SK-N-SH (cell line): ENCODE results near the gene SRA1. TPM values are rescaled to one million over a fixed set of nuclear protein-coding genes. Genes with fewer than 3 reads are reported as not detected.

ENCODE experiments used
- CTCF ChIA-PET: fragments of 300-600, 350-600 bp; formaldehyde crosslinking; extraction: SDS; loops from one replicate; lab custom pipeline; 2021; lab: Yijun Ruan, JAX
- POLR2A ChIA-PET: fragments of 350-600 bp; sonication (Branson Sonifier 250); formaldehyde crosslinking; extraction: SDS; loops from one replicate; lab custom pipeline; 2020; ENCODE audit warnings: antibody characterized with exemption, inconsistent platforms; lab: Yijun Ruan, JAX
- DNase-seq: peaks from one replicate; pipeline ENCODE4 v3.0.0; 2012
- H2AFZ ChIP-seq: fragments of 200-600 bp; sonication (generic); 2 replicates; pipeline ENCODE4 v1.8.1; 2016; ENCODE audit warnings: antibody characterized with exemption, mild to moderate bottlenecking, low read depth
- H3F3A ChIP-seq: fragments of 200-600 bp; sonication (generic); replicated peaks from 2 replicates; pipeline ENCODE3; 2016; ENCODE audit warnings: antibody characterized with exemption, mild to moderate bottlenecking; ENCODE audit not compliant: insufficient read depth
- H3K27ac ChIP-seq, 2 experiments: fragments of 200-500 bp in 1 of 2; fragments of 200-600 bp in 1 of 2; sonication (Bioruptor generic) in 1 of 2; sonication (generic), shearing (Covaris generic) in 1 of 2; 2 replicates each; pipeline versions ENCODE4 v1.5.1 to v1.6.1; 2014 to 2016; ENCODE audit warnings: low read depth in 2 of 2, inconsistent platforms in 1 of 2, low read length in 1 of 2, mild to moderate bottlenecking in 1 of 2, mixed read lengths in 1 of 2
- H3K27me3 ChIP-seq: fragments of 200-600 bp; sonication (generic), shearing (Covaris generic); 2 replicates; pipeline ENCODE4 v1.6.1; 2016; ENCODE audit warnings: mixed run types; ENCODE audit not compliant: insufficient read depth
- H3K36me3 ChIP-seq, 2 experiments: fragments of 200-500 bp in 1 of 2; fragments of 200-600 bp in 1 of 2; sonication (Bioruptor generic) in 1 of 2; sonication (generic) in 1 of 2; replicated peaks in 1 of 2; 2 replicates each; pipeline versions ENCODE3 to v1.5.1; 2014 to 2016; ENCODE audit warnings: low read length in 1 of 2, mild to moderate bottlenecking in 1 of 2; ENCODE audit not compliant: insufficient read depth in 2 of 2, control insufficient read depth in 1 of 2
- H3K4me1 ChIP-seq, 2 experiments: fragments of 200-500 bp in 1 of 2; fragments of 200-600 bp in 1 of 2; sonication (Bioruptor generic) in 1 of 2; sonication (generic), shearing (Covaris generic) in 1 of 2; 2 replicates each; pipeline versions ENCODE4 v1.5.1 to v1.6.1; 2014 to 2016; ENCODE audit warnings: low read depth in 1 of 2, low read length in 1 of 2, mixed run types in 1 of 2; ENCODE audit not compliant: insufficient read depth in 2 of 2, control insufficient read depth in 1 of 2
- H3K4me2 ChIP-seq: fragments of 200-600 bp; sonication (generic), shearing (Covaris generic); 2 replicates; pipeline ENCODE4 v1.6.1; 2017; ENCODE audit warnings: mixed run types
- H3K4me3 ChIP-seq, 2 experiments: fragments of 200-500 bp in 1 of 2; fragments of 200-600 bp in 1 of 2; sonication (Bioruptor generic) in 1 of 2; sonication (generic), shearing (Covaris generic) in 1 of 2; 2 replicates each; pipeline versions ENCODE4 v1.5.1 to v1.8.1; 2014 to 2016; ENCODE audit warnings: low read depth in 2 of 2, inconsistent platforms in 1 of 2, low read length in 1 of 2, mild to moderate bottlenecking in 1 of 2, mixed read lengths in 1 of 2, moderate library complexity in 1 of 2
- H3K79me2 ChIP-seq: fragments of 200-600 bp; sonication (generic); 2 replicates; pipeline ENCODE4 v1.8.1; 2017; ENCODE audit warnings: mild to moderate bottlenecking; ENCODE audit not compliant: insufficient read depth
- H3K9ac ChIP-seq: fragments of 200-600 bp; sonication (generic); 2 replicates; pipeline ENCODE4 v1.6.1; 2017; ENCODE audit warnings: mixed run types
- H3K9me2 ChIP-seq: fragments of 200-600 bp; sonication (generic); 2 replicates; pipeline ENCODE4 v1.6.1; 2017; ENCODE audit warnings: mixed run types
- H3K9me3 ChIP-seq: fragments of 200-600 bp; sonication (generic); 2 replicates; pipeline ENCODE4 v1.6.1; 2017; ENCODE audit warnings: mixed run types, mild to moderate bottlenecking, moderate library complexity
- H4K20me1 ChIP-seq: fragments of 200-600 bp; sonication (generic); 2 replicates; pipeline ENCODE4 v1.6.1; 2017; ENCODE audit warnings: mild to moderate bottlenecking, mixed run types; ENCODE audit not compliant: insufficient read depth
- CHD2 ChIP-seq: fragments of 150-350 bp; IDR thresholded peaks from 2 replicates; pipeline ENCODE4 v1.6.1; 2018; ENCODE audit warnings: low read length; ENCODE audit not compliant: partially characterized antibody
- EP300 ChIP-seq, 2 experiments: IDR thresholded peaks; 2 replicates each; pipeline versions ENCODE4 v1.4.0 to v1.6.1; 2012; ENCODE audit warnings: borderline replicate concordance in 1 of 2, low read depth in 1 of 2, low read length in 1 of 2
- FOXJ3 ChIP-seq: sonication (generic); formaldehyde crosslinking; IDR thresholded peaks from 2 replicates; pipeline ENCODE4 v1.5.1; 2020; ENCODE audit warnings: mild to moderate bottlenecking, missing genetic modification reagents
- GABPA ChIP-seq: IDR thresholded peaks from 2 replicates; pipeline ENCODE4 v1.4.0; 2012; ENCODE audit warnings: low read depth, mild to moderate bottlenecking
- GATA2 ChIP-seq: sonication (generic); formaldehyde crosslinking; IDR thresholded peaks from 2 replicates; pipeline ENCODE4 v1.5.0; 2020; ENCODE audit warnings: mild to moderate bottlenecking, missing genetic modification reagents
- MEF2A ChIP-seq: IDR thresholded peaks from 2 replicates; pipeline ENCODE4 v1.4.0; 2012; ENCODE audit warnings: low read depth, borderline replicate concordance
- MXI1 ChIP-seq: IDR thresholded peaks from 2 replicates; pipeline ENCODE4 v1.6.1; 2012; ENCODE audit warnings: mild to moderate bottlenecking, low read depth, low read length, improper control_type of control experiment
- NFIC ChIP-seq: IDR thresholded peaks from 2 replicates; pipeline ENCODE4 v1.4.0; 2012; ENCODE audit warnings: borderline replicate concordance
- POLR2AphosphoS5 ChIP-seq: IDR thresholded peaks from 2 replicates; pipeline ENCODE4 v1.6.1; 2012; ENCODE audit warnings: low read depth, low read length
- RCOR1 ChIP-seq: fragments of 150-350 bp; IDR thresholded peaks from 2 replicates; pipeline ENCODE4 v1.6.1; 2017; ENCODE audit warnings: antibody characterized with exemption, low read length
- RXRA ChIP-seq: IDR thresholded peaks from 2 replicates; pipeline ENCODE4 v1.4.0; 2012; ENCODE audit warnings: low read depth, mild to moderate bottlenecking, borderline replicate concordance
- TCF12 ChIP-seq: IDR thresholded peaks from 2 replicates; pipeline ENCODE4 v1.4.0; 2012
- WGBS: methylation state at CpG from one replicate; pipeline ENCODE4 v1.1.6; 2017; ENCODE audit warnings: low lambda C conversion rate; 5-methylcytosine and 5-hydroxymethylcytosine counted together
- polyA plus RNA-seq, 3 experiments: library from polyadenylated mRNA; depleted of rRNA; stranded (reverse); fragments of >200 nt; gene quantifications; 2 replicates each; pipeline ENCODE4 v1.2.3, GENCODE V29; 2012
- TF ChIP-seq, protein P1 (sequence below): IDR thresholded peaks from 2 replicates; pipeline ENCODE4 v1.4.0; 2012; ENCODE audit warnings: low read depth
- TF ChIP-seq, protein P2 (sequence below): fragments of 200-600 bp; sonication (generic); IDR thresholded peaks from 2 replicates; pipeline ENCODE4 v1.6.1; 2017; ENCODE audit warnings: antibody characterized with exemption, mild to moderate bottlenecking, moderate library complexity
- TF ChIP-seq, protein P3 (sequence below): IDR thresholded peaks from 2 replicates; pipeline ENCODE4 v1.4.0; 2012; ENCODE audit warnings: low read depth, borderline replicate concordance

The SRA1 gene
- polyA plus RNA-seq, 1 of the 3 experiments (the other 2 are of a cell fraction) = 35.9 TPM

DNA sequence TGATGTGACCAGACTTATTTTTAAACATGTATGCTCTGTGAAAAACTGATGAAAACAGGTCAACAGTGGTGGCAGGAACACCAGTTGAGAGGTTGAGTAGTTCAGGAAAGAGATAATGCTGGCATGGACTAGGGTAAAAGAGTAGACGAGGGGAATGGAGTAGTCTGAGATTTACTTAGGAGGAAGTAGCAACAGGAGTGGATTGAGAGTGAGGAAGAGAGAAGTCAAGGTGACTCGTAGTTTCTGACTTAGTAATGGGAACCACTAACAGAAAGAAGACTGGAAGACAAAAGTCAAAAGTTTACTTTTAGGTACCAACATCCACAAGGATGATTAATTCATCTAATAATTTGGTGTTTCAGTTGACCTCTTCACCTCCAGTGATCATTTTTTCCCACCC is 3.6 kb downstream of the SRA1 start (continued):
- TF ChIP-seq MXI1 (no peak), MEF2A (no peak)

DNA sequence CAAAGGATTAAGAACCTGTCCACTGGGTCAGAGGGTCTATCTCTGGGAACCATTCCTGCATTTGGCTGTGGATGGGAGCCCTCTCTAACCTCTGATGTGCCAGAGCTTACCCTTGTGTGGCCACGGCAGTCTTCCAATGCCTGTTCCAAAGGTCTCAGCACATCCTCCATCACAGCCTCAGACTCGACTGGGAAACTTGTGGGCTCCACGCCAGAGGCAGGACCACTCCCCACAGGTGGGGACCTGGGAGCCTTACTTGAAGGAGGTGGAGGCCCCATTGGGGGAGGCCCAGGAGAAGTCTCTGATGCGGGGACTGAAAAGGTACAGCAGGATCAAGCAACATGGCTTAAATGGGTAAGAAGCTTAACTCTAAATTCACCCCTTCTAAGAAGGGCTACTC is 5.4 kb downstream of the SRA1 start:
- POLR2A ChIA-PET = interaction anchor here (0.7 kb wide), 1 partner anchor 166 kb away, joined by 5 read pairs; no protein-coding TSS in a partner anchor
- peaks cover 61% of the 10 kb centered on the region for H3K79me2 ChIP-seq

More for the DNA sequence above, 5.4 kb downstream of the SRA1 start:
- Histone ChIP-seq H3K27me3 (no peaks in the 10 kb centered on the region), H2AFZ (no peak overlapping the region)
- no peak for DNase-seq
- CTCF ChIA-PET = interaction anchor here (1.3 kb wide), 1 partner anchor 178 kb away, joined by 3 read pairs; no protein-coding TSS in a partner anchor
- TF ChIP-seq GATA2 (CRISPR knock-in tag) (no peak), RCOR1 (no peak), CHD2 (no peak), FOXJ3 (no peak), POLR2AphosphoS5 (no peak), EP300 (IDR thresholded peaks at IDR 0.05; ENCODE audit: borderline replicate concordance in 1 of 2, low read depth in 1 of 2, low read length in 1 of 2) (no peak), TCF12 (no peak), GABPA (no peak), NFIC (no peak), RXRA (no peak)
- TF ChIP-seq, protein P1, sequence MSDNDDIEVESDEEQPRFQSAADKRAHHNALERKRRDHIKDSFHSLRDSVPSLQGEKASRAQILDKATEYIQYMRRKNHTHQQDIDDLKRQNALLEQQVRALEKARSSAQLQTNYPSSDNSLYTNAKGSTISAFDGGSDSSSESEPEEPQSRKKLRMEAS = no peak
- TF ChIP-seq, protein P2, sequence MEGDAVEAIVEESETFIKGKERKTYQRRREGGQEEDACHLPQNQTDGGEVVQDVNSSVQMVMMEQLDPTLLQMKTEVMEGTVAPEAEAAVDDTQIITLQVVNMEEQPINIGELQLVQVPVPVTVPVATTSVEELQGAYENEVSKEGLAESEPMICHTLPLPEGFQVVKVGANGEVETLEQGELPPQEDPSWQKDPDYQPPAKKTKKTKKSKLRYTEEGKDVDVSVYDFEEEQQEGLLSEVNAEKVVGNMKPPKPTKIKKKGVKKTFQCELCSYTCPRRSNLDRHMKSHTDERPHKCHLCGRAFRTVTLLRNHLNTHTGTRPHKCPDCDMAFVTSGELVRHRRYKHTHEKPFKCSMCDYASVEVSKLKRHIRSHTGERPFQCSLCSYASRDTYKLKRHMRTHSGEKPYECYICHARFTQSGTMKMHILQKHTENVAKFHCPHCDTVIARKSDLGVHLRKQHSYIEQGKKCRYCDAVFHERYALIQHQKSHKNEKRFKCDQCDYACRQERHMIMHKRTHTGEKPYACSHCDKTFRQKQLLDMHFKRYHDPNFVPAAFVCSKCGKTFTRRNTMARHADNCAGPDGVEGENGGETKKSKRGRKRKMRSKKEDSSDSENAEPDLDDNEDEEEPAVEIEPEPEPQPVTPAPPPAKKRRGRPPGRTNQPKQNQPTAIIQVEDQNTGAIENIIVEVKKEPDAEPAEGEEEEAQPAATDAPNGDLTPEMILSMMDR = no peak
- TF ChIP-seq, protein P3, sequence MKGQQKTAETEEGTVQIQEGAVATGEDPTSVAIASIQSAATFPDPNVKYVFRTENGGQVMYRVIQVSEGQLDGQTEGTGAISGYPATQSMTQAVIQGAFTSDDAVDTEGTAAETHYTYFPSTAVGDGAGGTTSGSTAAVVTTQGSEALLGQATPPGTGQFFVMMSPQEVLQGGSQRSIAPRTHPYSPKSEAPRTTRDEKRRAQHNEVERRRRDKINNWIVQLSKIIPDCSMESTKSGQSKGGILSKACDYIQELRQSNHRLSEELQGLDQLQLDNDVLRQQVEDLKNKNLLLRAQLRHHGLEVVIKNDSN = no peak
- TF ChIP-seq, all 33 proteins: peak for 0
- Histone ChIP-seq H4K20me1 (peaks cover 4% of the 10 kb centered on the region), H3K9me3 (no peaks in the 10 kb centered on the region), H3K36me3 (peaks cover 21 to 43% of the 10 kb centered on the region in 2 experiments), H3K9me2 (no peaks in the 10 kb centered on the region), H3K27ac (no peak overlapping the region; a peak in 1 of 4 replicates), H3F3A (peaks cover 48% of the 10 kb centered on the region), H3K9ac (no peak overlapping the region), H3K4me1 (peaks cover 15 to 52% of the 10 kb centered on the region in 2 experiments), H3K4me3 (no peak overlapping the region), H3K4me2 (no peak overlapping the region)
- WGBS = 97% methylated on average over 4 of the region's 4 CpGs
